K562 treated with DMSO at 1 percent for 24 hours (cell line): Measurements from ENCODE around the gene GTF2IRD1. TPM values are rescaled to one million over a fixed set of nuclear protein-coding genes. Genes with fewer than 3 reads are reported as not detected.

Experiments used
- total RNA-seq: library from RNA; unstranded; fragments of 300-600 nt; gene quantifications from 2 replicates; pipeline ENCODE4 v1.2.3, GENCODE V29; 2022; ENCODE audit warnings: low read depth; ENCODE audit not compliant: insufficient read depth

GTF2IRD1 gene, protein sequence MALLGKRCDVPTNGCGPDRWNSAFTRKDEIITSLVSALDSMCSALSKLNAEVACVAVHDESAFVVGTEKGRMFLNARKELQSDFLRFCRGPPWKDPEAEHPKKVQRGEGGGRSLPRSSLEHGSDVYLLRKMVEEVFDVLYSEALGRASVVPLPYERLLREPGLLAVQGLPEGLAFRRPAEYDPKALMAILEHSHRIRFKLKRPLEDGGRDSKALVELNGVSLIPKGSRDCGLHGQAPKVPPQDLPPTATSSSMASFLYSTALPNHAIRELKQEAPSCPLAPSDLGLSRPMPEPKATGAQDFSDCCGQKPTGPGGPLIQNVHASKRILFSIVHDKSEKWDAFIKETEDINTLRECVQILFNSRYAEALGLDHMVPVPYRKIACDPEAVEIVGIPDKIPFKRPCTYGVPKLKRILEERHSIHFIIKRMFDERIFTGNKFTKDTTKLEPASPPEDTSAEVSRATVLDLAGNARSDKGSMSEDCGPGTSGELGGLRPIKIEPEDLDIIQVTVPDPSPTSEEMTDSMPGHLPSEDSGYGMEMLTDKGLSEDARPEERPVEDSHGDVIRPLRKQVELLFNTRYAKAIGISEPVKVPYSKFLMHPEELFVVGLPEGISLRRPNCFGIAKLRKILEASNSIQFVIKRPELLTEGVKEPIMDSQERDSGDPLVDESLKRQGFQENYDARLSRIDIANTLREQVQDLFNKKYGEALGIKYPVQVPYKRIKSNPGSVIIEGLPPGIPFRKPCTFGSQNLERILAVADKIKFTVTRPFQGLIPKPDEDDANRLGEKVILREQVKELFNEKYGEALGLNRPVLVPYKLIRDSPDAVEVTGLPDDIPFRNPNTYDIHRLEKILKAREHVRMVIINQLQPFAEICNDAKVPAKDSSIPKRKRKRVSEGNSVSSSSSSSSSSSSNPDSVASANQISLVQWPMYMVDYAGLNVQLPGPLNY
- total RNA-seq, result 35.1 and 42.5 TPM in 2 replicates

DNA sequence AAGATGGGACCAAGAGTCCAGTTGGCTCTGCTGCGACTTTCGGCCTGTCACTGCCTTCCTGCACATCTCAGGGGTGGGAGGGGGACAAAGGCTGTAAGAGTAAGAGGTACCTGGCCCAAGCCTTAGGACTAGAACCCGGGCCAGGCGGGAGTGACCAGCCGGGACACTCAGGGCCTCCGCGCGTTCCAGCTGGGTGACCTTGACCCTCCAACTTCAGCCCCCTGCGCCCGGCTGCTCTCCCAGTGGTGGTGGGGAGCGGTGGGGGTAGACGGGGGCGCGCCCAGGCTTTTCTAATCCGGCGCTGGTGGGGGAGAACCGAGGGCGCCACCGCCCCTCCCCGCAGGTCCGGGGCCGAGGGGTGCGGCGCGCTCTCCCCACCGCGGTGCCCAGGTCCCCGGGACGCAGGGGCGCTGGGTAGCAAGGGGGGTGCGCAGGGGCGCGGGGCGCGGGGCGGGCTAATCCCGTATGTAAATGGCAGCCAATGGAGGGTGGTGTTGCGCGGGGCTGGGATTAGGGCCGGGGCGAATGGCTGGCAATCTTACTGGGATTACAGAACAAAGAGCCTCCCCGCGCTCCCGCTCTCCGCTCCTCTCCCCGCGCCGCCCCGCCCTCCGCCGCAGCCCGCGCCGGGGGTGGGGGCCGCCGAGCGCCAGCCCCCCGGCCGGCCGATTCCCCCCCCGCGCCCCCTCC, at the start of gene GTF2IRD1:
GTF2IRD1 (plus strand) TSS at position 585 of the 690 bp plus-strand sequence. CDS start 54,175 bp downstream, outside the sequence.

Other genes with a start within 250 kb of the GTF2IRD1 start
- 0.43 TPM in 1 of 2 replicates, not detected in the other for gene LAT2, start 243.9 kb upstream of the GTF2IRD1 start, total RNA-seq
- gene RFC2, start 199.5 kb upstream of the GTF2IRD1 start, total RNA-seq, result 112 and 116 TPM in 2 replicates
- gene CLIP2, start 164.5 kb upstream of the GTF2IRD1 start, total RNA-seq, result 15.0 and 15.4 TPM in 2 replicates
- gene GTF2I, start 203.8 kb downstream of the GTF2IRD1 start, total RNA-seq, result 61.5 and 65.2 TPM in 2 replicates